Neural cell (in vitro differentiated cells): Measurements from ENCODE around the gene TOR2A. TPM values are rescaled to one million over a fixed set of nuclear protein-coding genes. Genes with fewer than 3 reads are reported as not detected.

Experiments used
- H2AFZ ChIP-seq: fragments of 200-600, 300-800 bp; sonication (generic), shearing (Covaris generic); 2 replicates; pipeline ENCODE4 v1.6.0; 2014; ENCODE audit warnings: low read depth, mild to moderate bottlenecking, antibody characterized with exemption, low read length, moderate library complexity
- H3F3A ChIP-seq: fragments of 200-600 bp; shearing (Covaris generic); 2 replicates; pipeline ENCODE4 v1.6.1; 2016; ENCODE audit warnings: mild to moderate bottlenecking, moderate library complexity, mixed read lengths, antibody characterized with exemption, low read length; ENCODE audit not compliant: insufficient read depth, poor library complexity, severe bottlenecking
- H3K27ac ChIP-seq: fragments of 200-600, 300-800 bp; sonication (generic), shearing (Covaris generic); 2 replicates; pipeline ENCODE4 v1.5.1; 2014; ENCODE audit warnings: mild to moderate bottlenecking, low read length, moderate library complexity
- H3K27me3 ChIP-seq: fragments of 300-800, 200-600 bp; sonication (generic), shearing (Covaris generic); 2 replicates; pipeline ENCODE4 v1.6.0; 2014; ENCODE audit warnings: mild to moderate bottlenecking, low read depth, low read length, moderate library complexity; ENCODE audit not compliant: insufficient read depth
- H3K36me3 ChIP-seq: fragments of 300-800, 200-600 bp; sonication (generic), shearing (Covaris generic); 2 replicates; pipeline ENCODE4 v1.5.1; 2014; ENCODE audit warnings: mild to moderate bottlenecking, antibody characterized with exemption, low read length, moderate library complexity; ENCODE audit not compliant: insufficient read depth
- H3K4me2 ChIP-seq: fragments of 300-800, 200-600 bp; sonication (generic), shearing (Covaris generic); 2 replicates; pipeline ENCODE4 v1.6.0; 2014; ENCODE audit warnings: mild to moderate bottlenecking, low read length
- H3K4me3 ChIP-seq: fragments of 300-800, 200-600 bp; sonication (generic), shearing (Covaris generic); 2 replicates; pipeline ENCODE4 v1.5.1; 2014; ENCODE audit warnings: mild to moderate bottlenecking, low read length, moderate library complexity
- H3K79me2 ChIP-seq: fragments of 200-600 bp; shearing (Covaris generic); replicated peaks from 2 replicates; pipeline ENCODE4 v1.6.0; 2014; ENCODE audit warnings: mild to moderate bottlenecking, low read length, moderate library complexity; ENCODE audit not compliant: insufficient read depth
- H3K9ac ChIP-seq: fragments of 300-800, 200-600 bp; sonication (generic), shearing (Covaris generic); 2 replicates; pipeline ENCODE4 v1.6.1; 2016; ENCODE audit warnings: mild to moderate bottlenecking, low read length, mixed read lengths
- H3K9me2 ChIP-seq: fragments of 200-600 bp; shearing (Covaris generic); 2 replicates; pipeline ENCODE4 v1.6.1; 2016; ENCODE audit warnings: mild to moderate bottlenecking, low read length, mixed read lengths; ENCODE audit not compliant: insufficient read depth
- H3K9me3 ChIP-seq: fragments of 200-600, 300-800 bp; sonication (generic), shearing (Covaris generic); 2 replicates; pipeline ENCODE4 v1.6.1; 2016; ENCODE audit warnings: mild to moderate bottlenecking, mixed run types, low read length, moderate library complexity, mixed read lengths
- H4K20me1 ChIP-seq: fragments of 200-600 bp; shearing (Covaris generic); 2 replicates; pipeline ENCODE4 v1.6.1; 2016; ENCODE audit warnings: mild to moderate bottlenecking, mixed run types; ENCODE audit not compliant: insufficient read depth
- EP300 ChIP-seq: fragments of 450-650 bp; conservative IDR thresholded peaks from 2 replicates; pipeline ENCODE4 v1.6.1; 2014; ENCODE audit warnings: antibody characterized with exemption, mild to moderate bottlenecking, moderate library complexity; ENCODE audit not compliant: poor library complexity, severe bottlenecking
- EZH2 ChIP-seq: fragments of 200-600, 300-800 bp; shearing (Covaris generic), sonication (generic); IDR thresholded peaks from 2 replicates; pipeline ENCODE4 v1.6.1; 2014; ENCODE audit warnings: antibody characterized with exemption, low read length, borderline replicate concordance, mild to moderate bottlenecking; ENCODE audit not compliant: insufficient read depth, poor library complexity, severe bottlenecking
- MXI1 ChIP-seq: fragments of 450-650 bp; conservative IDR thresholded peaks from 2 replicates; pipeline ENCODE4 v1.6.1; 2014; ENCODE audit warnings: antibody characterized with exemption, mild to moderate bottlenecking; ENCODE audit not compliant: poor library complexity, severe bottlenecking
- POLR2AphosphoS5 ChIP-seq: IDR thresholded peaks from 2 replicates; pipeline ENCODE4 v1.6.1; 2012
- RAD21 ChIP-seq: fragments of 450-650 bp; conservative IDR thresholded peaks from 2 replicates; pipeline ENCODE4 v1.6.1; 2014; ENCODE audit warnings: antibody characterized with exemption, mild to moderate bottlenecking, moderate library complexity
- SMC3 ChIP-seq: fragments of 450-650 bp; conservative IDR thresholded peaks from 2 replicates; pipeline ENCODE4 v1.6.1; 2014; ENCODE audit warnings: antibody characterized with exemption, mild to moderate bottlenecking, moderate library complexity; ENCODE audit not compliant: poor library complexity
- TAF1 ChIP-seq: IDR thresholded peaks from 2 replicates; pipeline ENCODE4 v1.6.1; 2012; ENCODE audit warnings: low read depth
- polyA plus RNA-seq: library from polyadenylated mRNA; depleted of rRNA; stranded (reverse); fragments of >200 nt; gene quantifications from 2 replicates; pipeline ENCODE4 v1.2.3, GENCODE V29; 2014
- TF ChIP-seq, protein P1 (sequence below): fragments of 450-650 bp; IDR thresholded peaks from 2 replicates; pipeline ENCODE4 v1.5.1; 2014; ENCODE audit warnings: antibody characterized with exemption, mild to moderate bottlenecking, moderate library complexity; ENCODE audit not compliant: poor library complexity, severe bottlenecking
- TF ChIP-seq, protein P2 (sequence below): IDR thresholded peaks from 2 replicates; pipeline ENCODE4 v1.6.1; 2012; ENCODE audit warnings: borderline replicate concordance

Gene TOR2A
- polyA plus RNA-seq, 1 donor from 2014 or later = 59.7 TPM

DNA sequence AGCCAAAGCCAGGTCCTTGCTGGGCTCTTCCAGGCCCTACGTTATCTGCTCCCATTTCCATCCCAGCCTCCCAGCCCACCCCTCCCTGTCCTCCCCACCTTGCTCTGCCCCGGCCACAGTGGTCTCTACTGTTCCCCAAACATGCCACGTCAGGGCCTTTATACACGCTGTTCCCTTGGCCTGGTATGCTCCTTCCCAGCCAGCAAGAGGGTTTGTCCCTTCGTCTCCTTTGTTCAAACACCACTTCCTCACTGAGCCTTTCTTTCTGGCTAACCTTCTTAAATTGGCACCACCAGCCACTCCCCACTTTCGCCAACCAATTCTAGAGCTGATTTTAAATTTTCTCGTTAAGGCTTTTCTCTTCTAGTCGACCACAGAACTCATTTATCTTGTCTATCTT is 33.6 kb upstream of the TOR2A start:
- no peak overlapping the region for H3K9ac ChIP-seq
- no peak for TF ChIP-seq TAF1
- TF ChIP-seq, protein P1, sequence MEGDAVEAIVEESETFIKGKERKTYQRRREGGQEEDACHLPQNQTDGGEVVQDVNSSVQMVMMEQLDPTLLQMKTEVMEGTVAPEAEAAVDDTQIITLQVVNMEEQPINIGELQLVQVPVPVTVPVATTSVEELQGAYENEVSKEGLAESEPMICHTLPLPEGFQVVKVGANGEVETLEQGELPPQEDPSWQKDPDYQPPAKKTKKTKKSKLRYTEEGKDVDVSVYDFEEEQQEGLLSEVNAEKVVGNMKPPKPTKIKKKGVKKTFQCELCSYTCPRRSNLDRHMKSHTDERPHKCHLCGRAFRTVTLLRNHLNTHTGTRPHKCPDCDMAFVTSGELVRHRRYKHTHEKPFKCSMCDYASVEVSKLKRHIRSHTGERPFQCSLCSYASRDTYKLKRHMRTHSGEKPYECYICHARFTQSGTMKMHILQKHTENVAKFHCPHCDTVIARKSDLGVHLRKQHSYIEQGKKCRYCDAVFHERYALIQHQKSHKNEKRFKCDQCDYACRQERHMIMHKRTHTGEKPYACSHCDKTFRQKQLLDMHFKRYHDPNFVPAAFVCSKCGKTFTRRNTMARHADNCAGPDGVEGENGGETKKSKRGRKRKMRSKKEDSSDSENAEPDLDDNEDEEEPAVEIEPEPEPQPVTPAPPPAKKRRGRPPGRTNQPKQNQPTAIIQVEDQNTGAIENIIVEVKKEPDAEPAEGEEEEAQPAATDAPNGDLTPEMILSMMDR = no peak
- TF ChIP-seq RAD21 = no peak
- no peak for TF ChIP-seq POLR2AphosphoS5
- H4K20me1 ChIP-seq = no peaks in the 10 kb centered on the region
- H3K9me2 ChIP-seq = no peaks in the 10 kb centered on the region
- H3K36me3 ChIP-seq = no peaks in the 10 kb centered on the region
- H3K27ac ChIP-seq = no peak overlapping the region
- no peaks in the 10 kb centered on the region for H3K79me2 ChIP-seq
- H3F3A ChIP-seq = no peaks in the 10 kb centered on the region
- no peak overlapping the region for H3K4me2 ChIP-seq
- H2AFZ ChIP-seq = no peak overlapping the region
- no peaks in the 10 kb centered on the region for H3K27me3 ChIP-seq
- H3K9me3 ChIP-seq = no peaks in the 10 kb centered on the region
- H3K4me3 ChIP-seq = no peak overlapping the region

DNA sequence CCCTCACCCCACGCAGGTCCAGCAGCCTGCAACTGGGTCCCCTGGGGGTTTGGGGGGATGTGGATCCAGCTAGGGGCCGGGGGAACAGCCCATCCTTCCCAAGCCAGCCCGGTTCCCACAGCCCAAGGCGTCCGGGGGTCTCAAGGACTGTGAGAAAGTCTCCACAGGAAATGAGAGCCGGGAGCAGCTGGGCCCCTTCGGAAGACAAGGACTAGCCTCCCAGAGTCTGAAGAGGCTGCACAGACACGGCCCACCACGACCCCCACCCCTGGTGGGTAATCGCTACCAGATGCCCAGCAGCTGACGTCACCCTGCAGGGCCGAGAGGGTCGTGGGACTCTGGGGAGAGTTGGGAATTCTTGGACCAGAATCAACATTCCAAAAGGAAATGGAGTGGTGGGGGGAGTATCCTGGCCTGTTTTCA is 32.8 kb upstream of the TOR2A start:
- H3K9ac ChIP-seq = no peak overlapping the region
- no peak overlapping the region for H2AFZ ChIP-seq
- no peaks in the 10 kb centered on the region for H3F3A ChIP-seq
- H3K36me3 ChIP-seq = no peaks in the 10 kb centered on the region
- H3K27me3 ChIP-seq = no peaks in the 10 kb centered on the region
- no peaks in the 10 kb centered on the region for H3K9me3 ChIP-seq
- H3K9me2 ChIP-seq = no peaks in the 10 kb centered on the region
- H3K4me2 ChIP-seq = no peak overlapping the region
- H3K79me2 ChIP-seq = no peaks in the 10 kb centered on the region
- TF ChIP-seq POLR2AphosphoS5 = no peak
- TF ChIP-seq TAF1 = no peak
- no peak for TF ChIP-seq RAD21
- no peak for TF ChIP-seq MXI1
- TF ChIP-seq, protein P1 = no peak
- TF ChIP-seq, protein P2, sequence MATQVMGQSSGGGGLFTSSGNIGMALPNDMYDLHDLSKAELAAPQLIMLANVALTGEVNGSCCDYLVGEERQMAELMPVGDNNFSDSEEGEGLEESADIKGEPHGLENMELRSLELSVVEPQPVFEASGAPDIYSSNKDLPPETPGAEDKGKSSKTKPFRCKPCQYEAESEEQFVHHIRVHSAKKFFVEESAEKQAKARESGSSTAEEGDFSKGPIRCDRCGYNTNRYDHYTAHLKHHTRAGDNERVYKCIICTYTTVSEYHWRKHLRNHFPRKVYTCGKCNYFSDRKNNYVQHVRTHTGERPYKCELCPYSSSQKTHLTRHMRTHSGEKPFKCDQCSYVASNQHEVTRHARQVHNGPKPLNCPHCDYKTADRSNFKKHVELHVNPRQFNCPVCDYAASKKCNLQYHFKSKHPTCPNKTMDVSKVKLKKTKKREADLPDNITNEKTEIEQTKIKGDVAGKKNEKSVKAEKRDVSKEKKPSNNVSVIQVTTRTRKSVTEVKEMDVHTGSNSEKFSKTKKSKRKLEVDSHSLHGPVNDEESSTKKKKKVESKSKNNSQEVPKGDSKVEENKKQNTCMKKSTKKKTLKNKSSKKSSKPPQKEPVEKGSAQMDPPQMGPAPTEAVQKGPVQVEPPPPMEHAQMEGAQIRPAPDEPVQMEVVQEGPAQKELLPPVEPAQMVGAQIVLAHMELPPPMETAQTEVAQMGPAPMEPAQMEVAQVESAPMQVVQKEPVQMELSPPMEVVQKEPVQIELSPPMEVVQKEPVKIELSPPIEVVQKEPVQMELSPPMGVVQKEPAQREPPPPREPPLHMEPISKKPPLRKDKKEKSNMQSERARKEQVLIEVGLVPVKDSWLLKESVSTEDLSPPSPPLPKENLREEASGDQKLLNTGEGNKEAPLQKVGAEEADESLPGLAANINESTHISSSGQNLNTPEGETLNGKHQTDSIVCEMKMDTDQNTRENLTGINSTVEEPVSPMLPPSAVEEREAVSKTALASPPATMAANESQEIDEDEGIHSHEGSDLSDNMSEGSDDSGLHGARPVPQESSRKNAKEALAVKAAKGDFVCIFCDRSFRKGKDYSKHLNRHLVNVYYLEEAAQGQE = no peak
- TF ChIP-seq EP300 = no peak
- TF ChIP-seq EZH2 = no peak
- TF ChIP-seq SMC3 = no peak
- no peak overlapping the region for H3K27ac ChIP-seq
- H3K4me3 ChIP-seq = no peak overlapping the region
- no peaks in the 10 kb centered on the region for H4K20me1 ChIP-seq
